Smooth muscle cell (in vitro differentiated cells): ENCODE results near the gene RNF40. TPM values are rescaled to one million over a fixed set of nuclear protein-coding genes. Genes with fewer than 3 reads are reported as not detected.
A peak's percentile ranks its signal among the peaks of the same experiment; 100 is the strongest.

Experiments
- DNase-seq: peaks from one replicate; lab custom pipeline; 2025; ENCODE audit not compliant: unreplicated experiment; lab: John Stamatoyannopoulos, UW
- H2AFZ ChIP-seq: fragments of 200-600 bp; sonication (generic); 2 replicates; pipeline ENCODE4 v1.6.0; 2016; ENCODE audit warnings: antibody characterized with exemption, low read depth, mild to moderate bottlenecking
- H3F3A ChIP-seq: fragments of 200-600 bp; sonication (generic); 2 replicates; pipeline ENCODE4 v1.6.0; 2017; ENCODE audit warnings: antibody characterized with exemption, low read depth
- H3K27ac ChIP-seq: fragments of 200-600 bp; sonication (generic); 2 replicates; pipeline ENCODE4 v1.5.1; 2016; ENCODE audit warnings: low read depth, mild to moderate bottlenecking
- H3K27me3 ChIP-seq: fragments of 200-600 bp; sonication (generic); 2 replicates; pipeline ENCODE4 v1.6.1; 2016; ENCODE audit warnings: low read depth, mild to moderate bottlenecking
- H3K36me3 ChIP-seq: fragments of 200-600 bp; sonication (generic); 2 replicates; pipeline ENCODE4 v1.5.1; 2016; ENCODE audit warnings: low read depth
- H3K4me1 ChIP-seq: fragments of 200-600 bp; sonication (generic); 2 replicates; pipeline ENCODE4 v1.5.1; 2016; ENCODE audit warnings: low read depth
- H3K4me2 ChIP-seq: fragments of 200-600 bp; sonication (generic); 2 replicates; pipeline ENCODE4 v1.6.0; 2016; ENCODE audit warnings: mild to moderate bottlenecking
- H3K4me3 ChIP-seq: fragments of 200-600 bp; sonication (generic); 2 replicates; pipeline ENCODE4 v1.5.1; 2016; ENCODE audit warnings: mild to moderate bottlenecking
- H3K79me2 ChIP-seq: fragments of 200-600 bp; sonication (generic); 2 replicates; pipeline ENCODE4 v1.6.0; 2016; ENCODE audit warnings: low read depth, mild to moderate bottlenecking
- H3K9ac ChIP-seq: fragments of 200-600 bp; sonication (generic); 2 replicates; pipeline ENCODE4 v1.6.0; 2016; ENCODE audit warnings: low read depth
- H3K9me3 ChIP-seq: fragments of 200-600 bp; sonication (generic); replicated peaks from 2 replicates; pipeline ENCODE4 v1.5.1; 2016; ENCODE audit warnings: low read depth
- H4K20me1 ChIP-seq: fragments of 200-600 bp; sonication (generic); 2 replicates; pipeline ENCODE4 v1.6.0; 2016; ENCODE audit warnings: low read depth
- CTCF ChIP-seq: fragments of 200-600 bp; sonication (generic); IDR thresholded peaks from 2 replicates; pipeline ENCODE4 v1.5.1; 2017; ENCODE audit warnings: borderline replicate concordance, mild to moderate bottlenecking, antibody characterized with exemption; ENCODE audit not compliant: insufficient read depth, poor library complexity, severe bottlenecking
- WGBS: methylation state at CpG from one replicate; pipeline ENCODE4 v1.1.7; 2016; ENCODE audit warnings: low lambda C conversion rate; 5-methylcytosine and 5-hydroxymethylcytosine counted together
- polyA plus RNA-seq: library from polyadenylated mRNA; unstranded; fragments of >200 nt; fragmentation: Nextera tagmentation; extraction: Ambion mirVana; gene quantifications from 2 replicates; pipeline ENCODE4 v1.2.1, GENCODE V29; 2016
- total RNA-seq: library from RNA; depleted of rRNA; stranded (reverse); fragments of >200 nt; gene quantifications from 2 replicates; pipeline ENCODE4 v1.2.3, GENCODE V29; 2014

Gene RNF40
- total and polyA plus RNA-seq, 2 experiments from 2014 or later, result 66.1 to 92.5 TPM

GRCh38 chr16:30773826-30774225, 11.7 kb downstream of the RNF40 start:
- Histone ChIP-seq H3K4me1 (peaks cover 9% of the 10 kb centered on the region), H3K27me3 (no peaks in the 10 kb centered on the region), H3F3A (peaks cover 13% of the 10 kb centered on the region), H3K27ac (no peak overlapping the region), H2AFZ (no peak overlapping the region), H3K36me3 (peaks cover 5% of the 10 kb centered on the region), H3K79me2 (peaks cover 4% of the 10 kb centered on the region), H3K4me2 (no peak overlapping the region), H3K9ac (no peak overlapping the region), H4K20me1 (no peaks in the 10 kb centered on the region), H3K9me3 (no peaks in the 10 kb centered on the region), H3K4me3 (no peak overlapping the region)
- TF ChIP-seq CTCF, result no peak
- DNase-seq, result no peak
- 98% methylated on average over 14 of the region's 14 CpGs for WGBS

- DNase-seq, result no peak
- Histone ChIP-seq H2AFZ (no peak overlapping the region), H3K36me3 (peaks cover 5% of the 10 kb centered on the region), H3K27ac (peak overlapping the region; percentile 62), H3K4me2 (peak overlapping the region; percentile 99), H3K79me2 (peaks cover 4% of the 10 kb centered on the region), H4K20me1 (no peaks in the 10 kb centered on the region), H3K4me3 (peak overlapping the region; percentile 76), H3K27me3 (no peaks in the 10 kb centered on the region), H3K9ac (peak overlapping the region; percentile 65), H3F3A (peaks cover 13% of the 10 kb centered on the region), H3K9me3 (no peaks in the 10 kb centered on the region), H3K4me1 (peaks cover 9% of the 10 kb centered on the region)
- 76% methylated on average over 8 of the region's 8 CpGs for WGBS
- TF ChIP-seq CTCF, result no peak
These were observed 12.4 kb downstream of the RNF40 start for GRCh38 chr16:30774367-30775130.

- Histone ChIP-seq H3F3A (peaks cover 13% of the 10 kb centered on the region), H4K20me1 (no peaks in the 10 kb centered on the region), H3K9me3 (no peaks in the 10 kb centered on the region), H2AFZ (no peak overlapping the region), H3K4me2 (peak overlapping the region; percentile 99), H3K79me2 (peaks cover 4% of the 10 kb centered on the region), H3K4me1 (peaks cover 9% of the 10 kb centered on the region), H3K4me3 (peak overlapping the region; percentile 76), H3K36me3 (peaks cover 5% of the 10 kb centered on the region), H3K27me3 (no peaks in the 10 kb centered on the region), H3K9ac (peak overlapping the region; percentile 65), H3K27ac (peak overlapping the region; percentile 62)
- WGBS, result 21% methylated on average over 15 of the region's 15 CpGs
- TF ChIP-seq CTCF, result no peak
- DNase-seq, result no peak
These were observed 12.9 kb downstream of the RNF40 start for GRCh38 chr16:30775131-30775391.
